ENCODE data around the gene OPN1MW3. TPM values are rescaled to one million over a fixed set of nuclear protein-coding genes. Genes with fewer than 3 reads are reported as not detected.

The OPN1MW3 gene
- total and polyA plus RNA-seq, 4 experiments from 2014 or later: not detected

GRCh38 chrX:154309041-154309775 is 51.8 kb downstream of the OPN1MW3 start:
- H3K4me1 Mint-ChIP-seq: peaks cover 28 to 35% (median 29%) of the 10 kb centered on the region in 4 donors
- Histone ChIP-seq H3K9me3 (ENCODE audit: control insufficient read depth in 1 of 2, low read length in 2 of 2) (no peaks in the 10 kb centered on the region), H3K4me1 (ENCODE audit: insufficient read depth, low read length) (peaks cover 52% of the 10 kb centered on the region), H3K36me3 (ENCODE audit: insufficient read depth, low read length) (no peaks in the 10 kb centered on the region), H3K27ac (ENCODE audit: low read depth, low read length) (no peak overlapping the region), H3K4me3 (ENCODE audit: low read length in 2 of 2) (no peak overlapping the region), H3K27me3 (ENCODE audit: insufficient read depth, low read length) (no peaks in the 10 kb centered on the region)
- H3K36me3 Mint-ChIP-seq: no peaks in the 10 kb centered on the region
- ChIA-PET POLR2A (ENCODE audit: partially characterized antibody) (interaction anchor here (1.1 to 1.8 kb wide), 7 partner anchors 18 to 232 kb away, joined by 3 to 12 read pairs (median 5); no protein-coding TSS in a partner anchor), CTCF (ENCODE audit: partially characterized antibody) (interaction anchor here (1.2 to 5.0 kb wide), 9 partner anchors 9 to 295 kb away, joined by 3 to 43 read pairs (median 6); no protein-coding TSS in a partner anchor)
- no peaks in the 10 kb centered on the region for H3K9me3 Mint-ChIP-seq
- H3K4me3 Mint-ChIP-seq: peak overlapping the region in 2 of 8 donors; percentile 1 to 30
- no peak for DNase-seq
- H3K27me3 Mint-ChIP-seq: no peaks in the 10 kb centered on the region
- intact Hi-C loops (cut with micrococcal nuclease): no loop called here
- peak overlapping the region in 4 of 7 donors; percentile 10 to 75 (median 50) for H3K27ac Mint-ChIP-seq

- Mint-ChIP-seq H3K9me3 (no peaks in the 10 kb centered on the region), H3K4me1 (peaks cover 26 to 35% (median 29%) of the 10 kb centered on the region in 4 donors), H3K4me3 (no peak overlapping the region), H3K27ac (peak overlapping the region in 4 of 7 donors; percentile 32 to 76 (median 50)), H3K36me3 (no peaks in the 10 kb centered on the region), H3K27me3 (no peaks in the 10 kb centered on the region)
- Histone ChIP-seq H3K27me3 (ENCODE audit: insufficient read depth, low read length) (no peaks in the 10 kb centered on the region), H3K27ac (ENCODE audit: low read depth, low read length) (no peak overlapping the region), H3K9me3 (ENCODE audit: control insufficient read depth in 1 of 2, low read length in 2 of 2) (no peaks in the 10 kb centered on the region), H3K4me3 (ENCODE audit: low read length in 2 of 2) (no peak overlapping the region), H3K36me3 (ENCODE audit: insufficient read depth, low read length) (no peaks in the 10 kb centered on the region), H3K4me1 (ENCODE audit: insufficient read depth, low read length) (peaks cover 52% of the 10 kb centered on the region)
- DNase-seq: no peak
- CTCF ChIA-PET (ENCODE audit: partially characterized antibody): interaction anchor here (1.1 to 5.0 kb wide), 2 partner anchors 174 to 175 kb away, joined by 3 to 43 read pairs; no protein-coding TSS in a partner anchor
- POLR2A ChIA-PET (ENCODE audit: partially characterized antibody): interaction anchor here (1.5 kb wide), 1 partner anchor 16 kb away, joined by 4 read pairs; no protein-coding TSS in a partner anchor
- intact Hi-C loops (cut with micrococcal nuclease): no loop called here
Measured at GRCh38 chrX:154310616-154311536, 53.5 kb downstream of the OPN1MW3 start.

- Mint-ChIP-seq H3K9me3 (peaks cover 0 to under 1% (median 0%) of the 10 kb centered on the region in 8 donors), H3K4me3 (no peak overlapping the region), H3K27ac (peak overlapping the region in 3 of 7 donors; percentile 22 to 62 (median 43)), H3K36me3 (no peaks in the 10 kb centered on the region), H3K4me1 (peaks cover 26 to 37% (median 31%) of the 10 kb centered on the region in 4 donors), H3K27me3 (no peaks in the 10 kb centered on the region)
- H3K4me1 ChIP-seq (ENCODE audit: insufficient read depth, low read length): peaks cover 52% of the 10 kb centered on the region
- DNase-seq: no peak
- H3K9me3 ChIP-seq (ENCODE audit: control insufficient read depth in 1 of 2, low read length in 2 of 2): no peaks in the 10 kb centered on the region
- H3K4me3 ChIP-seq (ENCODE audit: low read length in 2 of 2): no peak overlapping the region
- no peaks in the 10 kb centered on the region for H3K36me3 ChIP-seq (ENCODE audit: insufficient read depth, low read length)
- intact Hi-C loops (cut with micrococcal nuclease): no loop called here
- no peaks in the 10 kb centered on the region for H3K27me3 ChIP-seq (ENCODE audit: insufficient read depth, low read length)
- H3K27ac ChIP-seq (ENCODE audit: low read depth, low read length): no peak overlapping the region
- ChIA-PET POLR2A (ENCODE audit: partially characterized antibody) (interaction anchor here (2.1 kb wide), 1 partner anchor 15 kb away, joined by 6 read pairs; no protein-coding TSS in a partner anchor), CTCF (ENCODE audit: partially characterized antibody) (interaction anchor here (1.1 to 2.0 kb wide), 2 partner anchors 15 to 175 kb away, joined by 3 to 5 read pairs; no protein-coding TSS in a partner anchor)
Measured at GRCh38 chrX:154312116-154312515, 54.7 kb downstream of the OPN1MW3 start.

GRCh38 chrX:154313147-154313546 is 55.8 kb downstream of the OPN1MW3 start:
- H3K4me3 Mint-ChIP-seq: peak overlapping the region in 4 of 8 donors; percentile 34 to 68 (median 42)
- ChIA-PET POLR2A (ENCODE audit: partially characterized antibody) (interaction anchor here (2.1 kb wide), 1 partner anchor 14 kb away, joined by 6 read pairs; no protein-coding TSS in a partner anchor), CTCF (ENCODE audit: partially characterized antibody) (interaction anchor here (2.0 kb wide), 1 partner anchor 14 kb away, joined by 5 read pairs; no protein-coding TSS in a partner anchor)
- H3K4me3 ChIP-seq (ENCODE audit: low read length in 2 of 2): no peak overlapping the region
- no peaks in the 10 kb centered on the region for H3K9me3 ChIP-seq (ENCODE audit: control insufficient read depth in 1 of 2, low read length in 2 of 2)
- intact Hi-C loops (cut with micrococcal nuclease): no loop called here
- peaks cover 25 to 38% (median 28%) of the 10 kb centered on the region in 4 donors for H3K4me1 Mint-ChIP-seq
- no peak overlapping the region for H3K27ac ChIP-seq (ENCODE audit: low read depth, low read length)
- peaks cover 49% of the 10 kb centered on the region for H3K4me1 ChIP-seq (ENCODE audit: insufficient read depth, low read length)
- DNase-seq: peak in 2 of 5 donors; percentile 25 to 37
- peaks cover 0 to 2% (median 0%) of the 10 kb centered on the region in 8 donors for H3K9me3 Mint-ChIP-seq
- no peaks in the 10 kb centered on the region for H3K36me3 Mint-ChIP-seq
- H3K27ac Mint-ChIP-seq: peak overlapping the region; percentile 74 to 93 (median 86)
- no peaks in the 10 kb centered on the region for H3K36me3 ChIP-seq (ENCODE audit: insufficient read depth, low read length)
- H3K27me3 ChIP-seq (ENCODE audit: insufficient read depth, low read length): no peaks in the 10 kb centered on the region
- H3K27me3 Mint-ChIP-seq: no peaks in the 10 kb centered on the region

GRCh38 chrX:154315416-154315815 is 58.0 kb downstream of the OPN1MW3 start:
- POLR2A ChIA-PET (ENCODE audit: partially characterized antibody): interaction anchor here (3.1 kb wide), 1 partner anchor 11 kb away, joined by 16 read pairs; no protein-coding TSS in a partner anchor
- H3K27ac ChIP-seq (ENCODE audit: low read depth, low read length): no peak overlapping the region
- intact Hi-C loops (cut with micrococcal nuclease): no loop called here
- DNase-seq: no peak
- H3K9me3 ChIP-seq (ENCODE audit: control insufficient read depth in 1 of 2, low read length in 2 of 2): no peaks in the 10 kb centered on the region
- Mint-ChIP-seq H3K36me3 (no peaks in the 10 kb centered on the region), H3K4me1 (peaks cover 16 to 33% (median 23%) of the 10 kb centered on the region in 4 donors), H3K27ac (no peak overlapping the region), H3K27me3 (no peaks in the 10 kb centered on the region), H3K9me3 (peaks cover 0 to 4% (median 0%) of the 10 kb centered on the region in 8 donors), H3K4me3 (no peak overlapping the region)
- no peaks in the 10 kb centered on the region for H3K36me3 ChIP-seq (ENCODE audit: insufficient read depth, low read length)
- CTCF ChIA-PET (ENCODE audit: partially characterized antibody): interaction anchor here (0.8 kb wide), 1 partner anchor 11 kb away, joined by 3 read pairs; no protein-coding TSS in a partner anchor
- peaks cover 34% of the 10 kb centered on the region for H3K4me1 ChIP-seq (ENCODE audit: insufficient read depth, low read length)
- no peak overlapping the region for H3K4me3 ChIP-seq (ENCODE audit: low read length in 2 of 2)
- H3K27me3 ChIP-seq (ENCODE audit: insufficient read depth, low read length): no peaks in the 10 kb centered on the region

GRCh38 chrX:154317391-154317995 is 60.1 kb downstream of the OPN1MW3 start:
- H3K4me1 ChIP-seq (ENCODE audit: insufficient read depth, low read length): peaks cover 32% of the 10 kb centered on the region
- no peak overlapping the region for H3K27ac ChIP-seq (ENCODE audit: low read depth, low read length)
- H3K36me3 Mint-ChIP-seq: no peaks in the 10 kb centered on the region
- no peak for DNase-seq
- ChIA-PET POLR2A (ENCODE audit: partially characterized antibody) (interaction anchor here (1.1 to 3.1 kb wide), 3 partner anchors 9 to 182 kb away, joined by 4 to 16 read pairs (median 5); partner anchors contain the start of gene RPL10), CTCF (ENCODE audit: partially characterized antibody) (interaction anchor here (0.8 to 3.1 kb wide), 9 partner anchors 9 to 218 kb away, joined by 3 to 15 read pairs (median 6); no protein-coding TSS in a partner anchor)
- intact Hi-C loops (cut with micrococcal nuclease): no loop called here
- H3K27ac Mint-ChIP-seq: peak overlapping the region in 6 of 7 donors; percentile 15 to 87 (median 61)
- peak overlapping the region in 5 of 8 donors; percentile 39 to 66 (median 58) for H3K4me3 Mint-ChIP-seq
- peaks cover 21 to 41% (median 31%) of the 10 kb centered on the region in 4 donors for H3K4me1 Mint-ChIP-seq
- H3K9me3 Mint-ChIP-seq: peaks cover 0 to 4% (median 0%) of the 10 kb centered on the region in 8 donors
- H3K4me3 ChIP-seq (ENCODE audit: low read length in 2 of 2): no peak overlapping the region
- no peaks in the 10 kb centered on the region for H3K27me3 ChIP-seq (ENCODE audit: insufficient read depth, low read length)
- H3K27me3 Mint-ChIP-seq: no peaks in the 10 kb centered on the region
- no peaks in the 10 kb centered on the region for H3K9me3 ChIP-seq (ENCODE audit: control insufficient read depth in 1 of 2, low read length in 2 of 2)
- H3K36me3 ChIP-seq (ENCODE audit: insufficient read depth, low read length): no peaks in the 10 kb centered on the region
